Spleen (tissue), 11 donors: Measurements from ENCODE around the gene FOXK2. TPM values are rescaled to one million over a fixed set of nuclear protein-coding genes. Genes with fewer than 3 reads are reported as not detected.

ENCODE experiments used
- DNase-seq: peaks from one replicate; pipeline ENCODE4 v3.0.0-alpha.2; 2020
- H3K27ac ChIP-seq, 8 donors: fragments of 200-600 bp; sonication (generic) in 7 of 8; 1 replicate in 4 of 8; 2 replicates in 4 of 8; pipeline versions ENCODE4 v1.5.0 to v1.8.0; 2016 to 2021; ENCODE audit warnings: inconsistent platforms in 4 of 8, mild to moderate bottlenecking in 4 of 8, moderate library complexity in 1 of 8
- H3K27me3 ChIP-seq, 7 donors: fragments of 200-600 bp; sonication (generic) in 6 of 7; replicated peaks in 1 of 7; 1 replicate in 4 of 7; 2 replicates in 3 of 7; pipeline versions ENCODE4 v1.5.0 to v1.8.0; 2016 to 2021; ENCODE audit warnings: inconsistent platforms in 3 of 7, mild to moderate bottlenecking in 1 of 7
- H3K36me3 ChIP-seq, 6 donors: fragments of 200-600 bp; sonication (generic) in 5 of 6; 1 replicate in 4 of 6; 2 replicates in 2 of 6; pipeline versions ENCODE4 v1.5.0 to v1.8.0; 2016 to 2021; ENCODE audit warnings: inconsistent platforms in 2 of 6
- H3K4me1 ChIP-seq, 6 donors: fragments of 200-600 bp; sonication (generic) in 5 of 6; 1 replicate in 3 of 6; 2 replicates in 3 of 6; pipeline versions ENCODE4 v1.5.0 to v1.8.0; 2016 to 2021; ENCODE audit warnings: inconsistent platforms in 3 of 6
- H3K4me3 ChIP-seq, 8 donors: fragments of 200-600 bp; sonication (generic) in 7 of 8; 1 replicate in 4 of 8; 2 replicates in 4 of 8; pipeline versions ENCODE4 v1.5.0 to v1.8.0; 2016 to 2021; ENCODE audit warnings: inconsistent platforms in 4 of 8, mild to moderate bottlenecking in 4 of 8, moderate library complexity in 2 of 8
- H3K9me3 ChIP-seq, 8 donors: fragments of 200-600 bp; sonication (generic) in 7 of 8; 1 replicate in 4 of 8; 2 replicates in 4 of 8; pipeline versions ENCODE4 v1.5.0 to v1.8.0; 2016 to 2021; ENCODE audit warnings: inconsistent platforms in 4 of 8
- POLR2A ChIP-seq, 3 donors: fragments of 450-650 bp; IDR thresholded peaks; one replicate each; pipeline ENCODE4 v1.5.1; 2017; ENCODE audit warnings: antibody characterized with exemption in 3 of 3, mild to moderate bottlenecking in 1 of 3
- POLR2AphosphoS5 ChIP-seq, 3 donors: sonication (generic); formaldehyde crosslinking; IDR thresholded peaks; one replicate each; pipeline ENCODE4 v1.5.1; 2017; ENCODE audit warnings: antibody characterized with exemption in 3 of 3
- WGBS, 5 donors: extraction: QIAGEN DNeasy Blood & Tissue Kit in 3 of 5; methylation state at CpG; one replicate each; pipeline versions ENCODE4 v1.1.5 to v1.1.7; 2013 to 2018; 5-methylcytosine and 5-hydroxymethylcytosine counted together
- intact Hi-C: fragments of 100-400 bp; cut with DNase I; formaldehyde crosslinking; loops from one replicate; pipeline ENCODE4 v1.15.0; 2023; ENCODE audit warnings: low total_unique reads
- polyA plus RNA-seq, 3 donors: library from polyadenylated mRNA; stranded (reverse); fragments of 200-250 nt; gene quantifications; one replicate each; pipeline ENCODE4 v1.2.1, GENCODE V29; 2013
- total RNA-seq, 7 donors: library from RNA; depleted of rRNA in 3 of 7; stranded (reverse); fragments of >200 nt in 3 of 7; fragmentation: NEBNext Ultra II Directional in 4 of 7; extraction: Animal tissue kit (Norgen Biotek cat#: 25700) in 4 of 7; gene quantifications; one replicate each; pipeline versions ENCODE4 v1.1.0 to v1.2.1, GENCODE V29; 2016 to 2021
- TF ChIP-seq, protein P1 (sequence below), 11 experiments: fragments of 200-600 bp in 7 of 11; fragments of 450-650 bp in 4 of 11; sonication (generic) in 4 of 11; IDR thresholded peaks in 8 of 11; conservative IDR thresholded peaks in 3 of 11; 1 replicate in 7 of 11; 2 replicates in 4 of 11; pipeline versions ENCODE4 v1.4.0 to v1.8.0; 2016 to 2021; ENCODE audit warnings: antibody characterized with exemption in 11 of 11, inconsistent platforms in 4 of 11, mild to moderate bottlenecking in 1 of 11
- donor health status: healthy with polysubstance abuse.
- donor health status: DM: no; HTN: no; CAD: no; lungs with moderate emphysema.
- donor health status: DM: no; HTN: no; CAD: no.
- donor health status: Bipolar disorder and iron deficiency.
- donor health status: healthy.
- donor health status: DM: no; HTN: no; CAD: no.
- donor health status: DM: yes; HTN: yes; CAD: no.

FOXK2 gene
- total and polyA plus RNA-seq, 10 donors = 10.4 to 55.1 (median 45.2) TPM

GRCh38 chr17:82605939-82606600, 86.5 kb downstream of the FOXK2 start:
- Histone ChIP-seq H3K27ac (peak overlapping the region in 3 of 8 donors; percentile 17 to 79 (median 33)), H3K9me3 (no peaks in the 10 kb centered on the region), H3K27me3 (no peaks in the 10 kb centered on the region), H3K4me3 (no peak overlapping the region), H3K36me3 (peaks cover 3 to 93% (median 44%) of the 10 kb centered on the region in 6 donors), H3K4me1 (peaks cover 9 to 49% (median 31%) of the 10 kb centered on the region in 6 donors)
- intact Hi-C loops = no loop called here
- WGBS, 5 donors = 80 to 88% (median 84%) methylated on average over 16 of the region's 16 CpGs
- no peak for DNase-seq
- peak in 1 of 3 donors; percentile 10 for TF ChIP-seq POLR2AphosphoS5 (IDR thresholded peaks at IDR 0.05)
- TF ChIP-seq POLR2A (IDR thresholded peaks at IDR 0.05) = no peak

GRCh38 chr17:82608816-82609215, 89.3 kb downstream of the FOXK2 start:
- Histone ChIP-seq H3K36me3 (peaks cover 0 to 89% (median 29%) of the 10 kb centered on the region in 6 donors), H3K27ac (no peak overlapping the region), H3K4me3 (no peak overlapping the region), H3K27me3 (no peaks in the 10 kb centered on the region), H3K4me1 (peaks cover under 1 to 30% (median 13%) of the 10 kb centered on the region in 6 donors), H3K9me3 (no peaks in the 10 kb centered on the region)
- TF ChIP-seq, protein P1, sequence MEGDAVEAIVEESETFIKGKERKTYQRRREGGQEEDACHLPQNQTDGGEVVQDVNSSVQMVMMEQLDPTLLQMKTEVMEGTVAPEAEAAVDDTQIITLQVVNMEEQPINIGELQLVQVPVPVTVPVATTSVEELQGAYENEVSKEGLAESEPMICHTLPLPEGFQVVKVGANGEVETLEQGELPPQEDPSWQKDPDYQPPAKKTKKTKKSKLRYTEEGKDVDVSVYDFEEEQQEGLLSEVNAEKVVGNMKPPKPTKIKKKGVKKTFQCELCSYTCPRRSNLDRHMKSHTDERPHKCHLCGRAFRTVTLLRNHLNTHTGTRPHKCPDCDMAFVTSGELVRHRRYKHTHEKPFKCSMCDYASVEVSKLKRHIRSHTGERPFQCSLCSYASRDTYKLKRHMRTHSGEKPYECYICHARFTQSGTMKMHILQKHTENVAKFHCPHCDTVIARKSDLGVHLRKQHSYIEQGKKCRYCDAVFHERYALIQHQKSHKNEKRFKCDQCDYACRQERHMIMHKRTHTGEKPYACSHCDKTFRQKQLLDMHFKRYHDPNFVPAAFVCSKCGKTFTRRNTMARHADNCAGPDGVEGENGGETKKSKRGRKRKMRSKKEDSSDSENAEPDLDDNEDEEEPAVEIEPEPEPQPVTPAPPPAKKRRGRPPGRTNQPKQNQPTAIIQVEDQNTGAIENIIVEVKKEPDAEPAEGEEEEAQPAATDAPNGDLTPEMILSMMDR (IDR thresholded peaks at IDR 0.05 in 8 of 11, conservative IDR thresholded peaks at IDR 0.05 in 3 of 11) = no peak
- TF ChIP-seq POLR2AphosphoS5 (IDR thresholded peaks at IDR 0.05) (no peak), POLR2A (IDR thresholded peaks at IDR 0.05) (no peak)
- intact Hi-C loops = no loop called here
- 67 to 87% (median 75%) methylated on average over 5 of the region's 5 CpGs for WGBS, 5 donors
- DNase-seq = no peak

DNA sequence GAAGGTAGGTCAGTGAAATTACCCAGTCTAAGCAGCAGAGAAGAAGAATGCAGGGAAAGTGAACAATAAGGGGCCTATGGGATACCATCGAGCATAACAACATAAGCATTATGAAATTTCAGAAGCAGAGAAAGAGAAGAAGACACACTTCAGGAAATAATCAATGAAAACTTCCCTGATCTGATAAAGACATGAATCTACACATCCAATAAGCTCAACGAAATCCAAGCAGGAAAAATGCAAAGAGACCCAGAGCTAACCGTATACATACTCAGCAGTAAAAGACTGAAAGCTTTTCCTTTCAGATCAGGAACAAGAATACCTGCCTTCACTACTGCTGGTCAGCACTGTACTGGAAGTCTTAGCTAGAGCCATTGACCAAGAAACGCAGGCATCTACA, 90.1 kb downstream of the FOXK2 start:
- intact Hi-C loops = no loop called here
- WGBS, 5 donors = 86 to 94% (median 88%) methylated on average over 4 of the region's 4 CpGs
- no peak for TF ChIP-seq POLR2AphosphoS5 (IDR thresholded peaks at IDR 0.05)
- TF ChIP-seq, protein P1 (IDR thresholded peaks at IDR 0.05 in 8 of 11, conservative IDR thresholded peaks at IDR 0.05 in 3 of 11) = no peak
- TF ChIP-seq POLR2A (IDR thresholded peaks at IDR 0.05) = no peak
- Histone ChIP-seq H3K9me3 (no peaks in the 10 kb centered on the region), H3K4me1 (peaks cover 0 to 22% (median 6%) of the 10 kb centered on the region in 6 donors), H3K4me3 (no peak overlapping the region), H3K36me3 (peaks cover 0 to 89% (median 30%) of the 10 kb centered on the region in 6 donors), H3K27me3 (no peaks in the 10 kb centered on the region), H3K27ac (no peak overlapping the region)
- no peak for DNase-seq

- Histone ChIP-seq H3K4me1 (peaks cover 0 to 4% (median 1%) of the 10 kb centered on the region in 6 donors), H3K4me3 (no peak overlapping the region), H3K27me3 (no peaks in the 10 kb centered on the region), H3K36me3 (peaks cover 0 to 89% (median 41%) of the 10 kb centered on the region in 6 donors), H3K27ac (no peak overlapping the region), H3K9me3 (no peaks in the 10 kb centered on the region)
- 78 to 84% (median 82%) methylated on average over 21 of the region's 21 CpGs for WGBS, 5 donors
- TF ChIP-seq POLR2A (IDR thresholded peaks at IDR 0.05) = no peak
- TF ChIP-seq POLR2AphosphoS5 (IDR thresholded peaks at IDR 0.05) = no peak
- TF ChIP-seq, protein P1 (IDR thresholded peaks at IDR 0.05 in 8 of 11, conservative IDR thresholded peaks at IDR 0.05 in 3 of 11) = no peak
- no peak for DNase-seq
- intact Hi-C loops = no loop called here
Observed at GRCh38 chr17:82611140-82612058, 91.9 kb downstream of the FOXK2 start.
